CD4-positive, alpha-beta T cell treated with Interleukin-17A for 1 hour (primary cell): ENCODE data around the gene TAS1R2.

Source experiments
- DNase-seq: peaks from one replicate; pipeline ENCODE4 v3.0.0-alpha.2; 2020

Gene TAS1R2

DNA sequence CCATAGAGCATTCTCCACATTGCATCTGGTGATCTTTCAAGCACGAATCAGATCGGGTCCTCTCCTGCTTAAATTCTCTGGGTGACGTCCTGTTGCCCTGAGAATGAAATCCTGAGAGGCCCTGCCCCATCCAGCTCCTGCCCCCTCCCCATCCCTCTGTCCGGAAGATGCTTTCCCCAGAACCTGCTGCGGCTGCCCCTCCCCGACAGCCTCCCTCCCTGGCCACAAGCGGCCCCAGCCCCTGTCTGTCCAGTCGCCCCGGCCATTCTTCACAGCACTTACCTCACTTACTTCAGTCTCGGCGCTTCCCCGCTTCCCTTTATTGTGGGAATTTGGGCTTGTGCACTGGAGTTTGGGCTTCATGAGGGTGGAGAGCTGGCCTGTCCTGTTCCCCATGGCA, 40.3 kb downstream of the TAS1R2 start:
- no peak for DNase-seq

DNA sequence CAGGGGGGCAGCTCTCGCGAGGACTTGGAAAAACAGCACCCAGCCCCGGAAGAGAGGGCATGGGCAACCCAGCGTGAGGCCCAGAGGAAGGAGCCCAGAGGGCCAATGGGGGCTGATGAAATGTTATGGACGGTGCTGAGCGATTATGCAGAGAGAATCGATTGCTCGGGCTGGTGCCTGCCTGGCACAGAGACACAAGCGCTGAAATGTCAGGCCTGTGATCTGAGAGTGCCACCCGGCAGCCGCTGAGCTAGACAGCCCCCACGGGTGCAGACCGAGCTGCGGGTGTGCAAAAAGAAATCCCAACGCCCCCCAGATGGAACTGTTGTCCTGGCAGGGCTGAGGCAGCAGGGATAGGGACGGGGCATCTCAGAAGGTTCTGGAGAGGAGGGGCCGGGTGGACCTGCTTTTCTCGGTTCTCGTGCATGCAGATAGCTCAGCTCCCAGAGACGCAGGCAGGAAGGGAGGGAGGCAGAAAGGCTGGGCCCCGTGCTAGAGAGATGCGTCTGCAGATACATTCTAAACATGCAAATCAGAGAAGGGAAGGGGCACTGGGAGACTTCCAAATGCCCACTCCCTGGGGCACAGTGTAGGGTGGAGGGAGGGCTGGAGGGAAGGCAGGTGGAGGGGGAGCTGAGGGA, 41.5 kb downstream of the TAS1R2 start:
- no peak for DNase-seq

DNA sequence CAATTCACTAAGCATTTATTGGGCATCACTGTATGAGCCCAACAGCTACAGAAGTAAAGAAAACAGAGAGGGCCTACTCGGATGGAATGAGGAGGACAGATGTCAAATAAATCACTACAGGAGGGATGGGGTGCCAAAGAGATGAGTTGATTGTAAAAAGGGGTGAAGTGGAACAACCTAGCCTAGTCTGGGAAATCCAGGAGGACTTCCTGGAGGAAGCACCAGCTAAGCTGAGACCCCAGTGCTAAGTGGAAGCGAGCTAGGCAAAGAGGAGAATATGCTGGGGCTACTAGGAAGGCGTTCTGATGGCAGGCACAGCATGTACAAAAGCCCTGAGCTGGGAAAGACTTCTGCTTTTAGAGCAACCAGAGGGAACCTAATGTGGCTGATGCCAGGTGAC, 42.1 kb downstream of the TAS1R2 start:
- no peak for DNase-seq

DNA sequence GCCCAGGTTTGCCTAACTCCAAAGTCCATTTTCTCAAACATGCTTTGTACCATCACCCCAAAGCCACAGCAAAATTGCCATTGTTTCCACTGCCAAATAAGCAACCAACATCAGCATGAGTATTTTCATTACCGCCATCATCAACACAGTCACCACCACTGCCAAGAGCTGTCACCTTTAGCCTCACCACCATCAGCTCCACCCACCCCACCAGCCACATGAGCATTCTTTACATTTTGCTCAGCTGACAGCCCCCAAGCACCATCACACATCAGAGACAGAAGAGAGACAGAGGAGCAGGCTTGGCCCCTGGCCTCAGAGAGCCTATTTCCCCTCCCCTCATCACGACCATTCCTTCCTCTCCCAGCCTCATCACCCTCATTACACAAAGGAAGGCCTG, 42.7 kb downstream of the TAS1R2 start:
- peak; percentile 7 for DNase-seq

DNA sequence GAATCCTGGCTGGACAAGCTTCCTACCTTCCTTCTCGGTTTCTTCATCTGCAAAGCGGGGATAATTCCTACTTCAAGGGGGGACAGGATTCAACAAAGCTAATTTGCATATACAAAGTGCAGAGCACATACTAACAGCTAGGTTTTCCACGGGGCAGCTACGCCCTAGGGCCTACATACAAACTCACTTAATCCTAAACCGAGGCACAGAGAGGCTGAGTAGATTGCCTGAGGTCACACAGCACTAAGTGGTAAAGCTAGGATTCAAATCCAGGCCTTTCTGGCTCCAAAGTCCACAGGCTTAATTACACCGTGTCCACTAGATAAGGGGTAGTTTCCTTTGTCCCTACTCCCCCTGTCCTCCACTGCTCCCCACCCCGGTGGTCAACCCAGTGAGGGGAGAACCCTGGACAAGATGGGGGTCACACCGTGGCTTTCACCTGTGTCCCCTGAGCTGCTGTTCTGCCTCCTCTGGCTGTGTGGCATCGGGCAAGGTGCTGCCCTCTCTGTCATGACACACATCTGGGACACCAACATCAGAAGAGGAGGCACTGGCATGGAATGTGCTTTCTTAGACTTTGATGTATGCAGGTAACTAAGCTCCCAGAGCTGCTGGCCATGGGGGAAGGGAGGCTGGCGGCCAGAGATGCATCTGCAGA, 44.5 kb downstream of the TAS1R2 start:
- no peak for DNase-seq

DNA sequence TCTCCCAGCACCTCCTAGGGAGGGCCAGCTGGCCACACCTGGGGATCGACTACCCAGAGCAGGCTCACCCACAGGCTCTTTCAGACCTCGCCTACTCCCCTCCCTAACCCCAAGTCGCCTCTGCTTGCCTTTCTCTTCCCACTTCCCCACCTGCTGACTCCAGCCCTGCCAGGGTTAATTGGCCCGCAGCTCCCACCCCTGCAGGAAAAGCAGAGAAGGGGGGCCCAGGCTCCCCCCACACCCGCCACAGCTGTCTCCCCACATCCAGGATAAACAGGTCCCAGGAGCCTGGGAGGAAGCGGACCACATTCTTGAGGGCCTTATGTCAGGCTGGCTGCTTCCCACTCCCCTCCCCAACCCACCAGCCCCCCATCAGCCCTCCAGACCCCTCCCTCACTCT, 45.0 kb downstream of the TAS1R2 start:
- DNase-seq: no peak

DNA sequence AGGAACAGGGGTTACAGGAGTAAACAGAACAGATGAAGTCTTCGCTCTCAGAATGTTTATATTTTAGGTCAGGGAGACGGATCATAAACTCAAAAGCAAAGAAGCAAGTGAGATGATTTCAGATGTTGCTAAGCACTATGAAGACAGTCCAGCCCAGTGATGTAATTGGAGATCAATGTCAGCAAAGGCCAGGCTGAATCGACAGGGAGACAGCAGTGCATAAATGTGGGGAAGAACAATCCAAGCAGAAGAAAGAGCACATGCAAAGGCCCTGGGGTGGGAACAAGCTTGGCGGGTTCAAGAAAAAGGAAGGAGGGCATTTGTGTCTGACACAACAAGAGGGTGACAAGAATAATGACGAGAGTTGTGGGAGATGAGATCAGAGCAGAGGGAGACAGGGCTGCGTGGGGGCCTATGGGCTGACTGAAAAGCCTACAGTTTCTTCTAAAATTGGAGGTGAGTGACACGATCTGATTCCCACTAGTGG, 47.0 kb downstream of the TAS1R2 start:
- DNase-seq: no peak

DNA sequence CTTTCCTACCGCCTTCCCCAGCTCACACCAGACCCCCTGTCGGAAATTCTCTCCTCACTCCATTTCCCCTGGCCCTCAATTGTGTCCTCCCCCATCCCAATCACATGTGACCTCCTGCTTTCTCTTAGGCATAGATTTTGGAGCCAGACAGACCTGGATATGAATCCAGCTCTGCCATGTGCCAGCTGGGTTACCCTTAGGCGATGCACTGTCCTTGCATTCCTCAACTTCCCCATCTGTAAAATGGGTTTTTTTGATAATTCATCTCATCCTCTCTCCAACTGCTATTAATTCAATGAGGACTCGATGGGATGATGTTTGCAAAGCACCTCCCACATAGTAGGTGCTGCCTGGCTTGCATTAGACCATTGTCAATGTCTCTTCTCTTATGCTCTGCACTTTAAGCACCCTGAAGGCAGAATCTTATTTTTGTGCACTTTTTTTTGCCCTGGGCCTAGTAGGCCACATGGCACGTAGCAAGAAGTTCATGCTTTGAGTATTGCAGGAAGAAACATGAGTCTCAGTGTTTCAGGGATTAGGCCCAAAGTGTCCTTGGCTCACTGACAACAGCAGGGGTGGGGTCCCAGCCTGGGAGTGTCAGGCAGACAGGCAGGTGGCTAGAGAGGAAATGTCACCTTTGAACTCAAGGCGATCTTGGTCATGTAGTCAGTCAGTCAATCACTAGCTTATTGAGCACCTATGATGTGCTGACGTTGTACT, 47.6 kb downstream of the TAS1R2 start:
- no peak for DNase-seq

DNA sequence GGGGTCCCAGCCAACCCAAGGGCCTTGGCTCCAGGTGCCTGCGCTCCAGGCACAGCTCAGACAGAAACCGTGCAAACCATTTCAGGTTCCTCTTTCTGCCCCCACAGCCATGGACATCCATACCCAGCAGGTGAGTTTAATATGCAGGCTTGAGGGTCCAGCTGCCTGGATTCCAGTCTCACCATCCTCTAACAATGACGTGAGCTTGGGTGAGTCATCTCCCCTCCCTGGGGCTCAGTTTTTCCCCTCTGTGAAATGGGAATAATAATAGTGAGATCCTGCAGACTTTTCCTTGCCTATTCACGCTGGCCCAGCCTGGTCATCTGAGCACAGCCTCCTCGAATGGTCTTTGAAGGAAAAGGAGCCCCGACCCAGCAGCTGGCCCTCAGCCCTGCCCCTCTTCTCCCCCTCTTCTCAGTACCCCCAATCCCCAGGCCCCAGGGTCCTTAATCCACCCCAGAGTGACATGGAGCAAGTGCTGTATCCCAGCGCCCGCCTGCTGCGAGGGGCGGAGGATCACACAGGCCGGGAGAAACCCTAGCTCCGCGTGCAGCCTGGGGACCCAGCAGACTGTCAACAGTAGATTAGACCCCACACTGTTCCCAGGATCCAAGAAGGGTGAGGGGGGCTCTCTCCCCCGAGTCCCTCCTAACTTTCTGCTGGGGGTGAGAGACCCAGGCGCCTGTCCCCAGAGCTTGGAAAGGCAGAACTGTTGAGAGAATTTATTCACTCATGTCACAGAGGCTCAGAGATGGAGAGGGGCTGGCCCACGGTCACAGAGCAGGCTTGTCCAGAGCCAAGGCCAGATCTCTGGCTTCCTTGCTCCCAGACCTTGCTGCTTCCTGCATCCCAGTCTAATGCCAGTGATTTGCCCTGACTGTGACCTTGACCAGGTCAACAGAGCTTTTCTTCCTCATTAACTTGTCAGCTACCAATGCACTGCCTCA, 49.2 kb downstream of the TAS1R2 start:
- DNase-seq: no peak

DNA sequence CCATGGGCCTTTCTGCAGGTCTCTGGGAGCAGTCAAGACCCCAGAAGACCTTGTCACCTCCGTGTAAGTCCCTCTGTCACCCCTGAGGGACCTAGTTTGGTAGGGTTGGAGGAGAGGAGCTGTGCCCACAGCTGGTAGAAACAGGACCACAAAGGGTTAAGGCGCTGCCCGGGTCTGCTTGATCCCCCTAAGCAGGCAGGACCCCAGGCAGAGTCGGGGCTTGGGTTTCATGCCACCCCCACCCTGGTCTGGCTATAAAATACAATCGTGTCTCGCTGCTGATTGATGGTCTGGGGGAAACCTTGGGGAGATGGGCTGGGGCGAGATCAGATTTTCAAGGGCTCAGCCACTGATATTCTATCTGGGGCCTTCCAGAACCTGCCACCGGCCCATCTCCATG, 50.9 kb downstream of the TAS1R2 start:
- DNase-seq: no peak

DNA sequence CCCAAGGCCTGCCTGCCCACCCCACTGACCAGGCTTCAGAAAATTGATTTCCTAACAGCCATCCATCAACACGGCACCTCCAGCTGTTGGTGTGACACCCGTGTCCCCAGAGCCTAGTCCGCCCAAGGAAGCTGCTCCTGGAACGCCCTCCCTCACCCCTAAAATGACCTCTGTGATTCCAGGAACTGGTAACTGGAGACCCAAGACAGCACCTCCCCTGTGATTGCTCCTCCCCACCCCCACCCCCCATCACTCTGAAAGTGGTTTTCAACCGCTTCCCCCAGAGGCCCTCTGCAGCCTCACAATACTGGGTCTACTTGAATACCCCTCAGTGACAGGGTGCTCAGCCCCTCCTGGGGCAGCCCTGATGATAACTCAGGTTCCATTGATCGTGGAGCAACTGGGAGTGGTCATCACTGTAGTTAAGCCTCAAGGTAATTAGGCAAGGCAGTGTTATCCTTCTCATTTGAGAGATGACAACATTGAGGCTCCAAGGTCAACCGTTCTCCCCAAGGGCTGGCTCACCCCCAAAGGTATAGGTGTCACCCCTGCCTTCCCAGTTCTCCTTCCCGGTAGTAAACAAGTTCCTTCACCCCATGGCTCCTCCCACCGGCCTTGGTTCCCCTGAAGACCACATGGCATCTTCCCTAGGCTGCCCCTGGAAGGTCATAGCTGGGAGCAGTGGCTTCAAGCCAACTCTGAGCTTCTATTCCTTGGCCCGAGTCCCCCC, 52.0 kb downstream of the TAS1R2 start:
- DNase-seq: no peak

DNA sequence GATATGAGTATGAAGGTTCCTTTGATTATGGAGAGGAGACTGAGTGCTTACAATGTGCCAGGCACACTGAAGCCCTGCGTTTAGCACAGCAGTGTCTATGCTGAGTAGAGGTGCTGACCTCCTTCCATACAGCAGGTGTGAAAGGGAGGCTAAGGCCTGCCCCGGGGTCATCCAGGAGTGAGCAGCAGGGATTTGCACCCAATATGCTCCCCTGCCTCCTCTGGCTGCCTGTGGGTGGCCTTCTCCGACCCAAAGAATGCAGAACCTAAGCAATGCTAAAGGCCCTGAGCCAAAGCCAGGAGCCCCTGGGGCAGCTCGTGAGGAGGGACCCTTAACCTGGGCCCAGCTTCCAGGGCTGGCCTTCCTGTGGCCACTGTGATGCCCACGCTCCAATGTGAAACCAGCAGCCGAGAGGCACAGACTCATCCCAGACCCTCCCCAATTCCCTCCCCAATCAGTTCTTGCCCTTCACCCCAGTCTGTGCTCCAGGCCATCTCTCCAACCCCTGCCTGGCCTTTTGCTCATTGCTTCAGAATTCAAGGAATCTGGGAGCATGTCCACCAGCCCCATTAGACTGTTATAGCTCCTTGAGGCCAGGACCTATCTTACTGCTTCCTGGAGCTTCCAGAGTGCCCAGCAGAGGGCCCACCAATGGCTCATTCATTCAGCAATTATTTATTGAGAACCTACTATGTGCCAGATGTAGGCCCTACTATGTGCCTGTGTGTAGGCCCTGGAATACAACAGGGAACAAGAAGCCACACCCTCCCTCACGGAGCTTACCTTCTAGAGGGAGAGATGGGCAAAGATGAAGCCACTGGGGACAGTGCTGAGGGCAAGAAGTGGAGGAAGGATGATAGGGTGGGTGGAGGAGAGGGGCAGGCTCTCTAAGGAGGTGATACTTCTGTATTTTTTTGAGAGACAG, 53.3 kb downstream of the TAS1R2 start:
- DNase-seq: no peak

DNA sequence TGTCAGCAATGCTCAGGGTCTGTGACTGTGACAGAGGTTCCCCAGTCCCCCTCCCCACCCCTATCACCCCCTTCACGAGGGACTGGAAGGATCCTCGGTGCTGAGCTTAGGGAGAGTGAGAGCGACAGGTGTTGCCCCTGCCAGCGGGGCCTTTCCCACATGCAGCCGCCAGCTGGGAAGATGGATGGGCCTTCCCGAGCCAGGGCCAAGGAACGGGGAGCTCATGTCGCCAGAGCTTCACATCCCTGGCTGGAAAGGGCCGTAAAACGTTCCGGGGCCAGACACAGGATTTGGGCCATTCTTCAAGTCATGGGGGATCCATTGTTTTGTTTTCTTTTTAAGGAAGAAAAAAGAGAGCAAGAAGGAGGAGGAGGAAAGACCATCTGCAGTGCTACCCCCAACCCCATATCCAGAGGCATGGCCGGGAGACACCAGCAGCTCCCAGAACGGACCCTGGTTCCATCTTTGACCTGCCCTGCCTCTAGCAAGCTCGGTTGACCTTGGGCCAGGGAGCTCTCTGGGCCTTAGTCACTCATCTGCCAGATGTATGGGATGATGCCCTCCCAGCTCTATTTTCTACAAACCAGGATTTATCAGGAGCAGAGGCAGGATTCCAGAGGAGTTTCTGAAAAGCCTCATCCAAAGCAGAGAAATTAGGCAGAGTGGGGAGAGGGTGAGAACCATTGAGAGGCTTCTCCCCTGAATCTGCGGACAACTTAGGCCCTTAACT, 54.1 kb downstream of the TAS1R2 start:
- no peak for DNase-seq

DNA sequence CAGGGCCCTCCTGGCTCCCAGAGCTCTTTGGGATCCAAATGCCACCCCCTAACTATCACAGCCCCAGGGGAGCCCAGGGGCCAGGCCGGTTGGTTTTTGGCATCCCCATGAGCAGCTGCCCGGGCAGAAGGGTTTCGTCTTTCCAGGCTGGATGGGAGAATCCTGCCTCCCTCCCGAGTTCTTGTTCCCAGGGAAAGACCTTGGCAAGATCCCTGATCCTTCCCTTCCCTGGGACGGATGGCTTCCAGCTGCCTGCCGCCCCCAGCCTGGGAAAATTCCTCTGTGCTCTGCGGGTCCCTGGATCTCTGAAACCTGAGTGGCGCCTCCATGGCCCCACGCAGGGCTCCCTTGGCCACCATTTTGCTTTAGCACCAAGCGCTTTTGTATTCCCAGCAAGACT, 55.6 kb downstream of the TAS1R2 start:
- no peak for DNase-seq

DNA sequence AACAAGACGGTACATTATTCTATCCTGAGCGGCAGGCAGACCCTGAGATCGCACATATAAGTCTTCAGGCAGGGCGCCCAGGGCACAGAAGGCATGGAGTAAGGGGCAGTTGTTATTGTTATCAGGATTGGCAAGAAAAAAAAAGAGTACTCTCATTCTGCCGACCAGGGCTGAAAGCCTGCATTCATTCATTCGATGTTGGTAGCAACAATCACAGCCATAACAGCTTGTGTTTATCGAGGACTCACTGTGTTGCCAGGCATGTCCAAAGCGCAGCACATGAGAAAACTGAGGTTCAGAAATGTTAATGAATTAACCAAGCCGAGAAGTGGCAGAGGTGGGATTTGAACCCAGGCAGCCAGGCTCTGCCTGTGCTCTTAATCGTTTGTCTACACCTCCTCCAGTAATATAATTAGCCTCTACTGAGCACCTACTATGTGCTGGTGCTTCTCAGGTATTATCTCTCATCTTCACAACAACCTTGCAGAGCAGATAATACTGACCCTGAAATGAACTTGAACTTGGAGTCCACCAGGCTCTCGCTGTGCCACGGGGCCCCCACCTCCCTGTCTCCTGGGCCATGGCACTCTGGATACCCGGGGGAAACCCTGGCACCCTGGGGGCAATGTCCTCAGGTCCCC, 56.2 kb downstream of the TAS1R2 start:
- no peak for DNase-seq

DNA sequence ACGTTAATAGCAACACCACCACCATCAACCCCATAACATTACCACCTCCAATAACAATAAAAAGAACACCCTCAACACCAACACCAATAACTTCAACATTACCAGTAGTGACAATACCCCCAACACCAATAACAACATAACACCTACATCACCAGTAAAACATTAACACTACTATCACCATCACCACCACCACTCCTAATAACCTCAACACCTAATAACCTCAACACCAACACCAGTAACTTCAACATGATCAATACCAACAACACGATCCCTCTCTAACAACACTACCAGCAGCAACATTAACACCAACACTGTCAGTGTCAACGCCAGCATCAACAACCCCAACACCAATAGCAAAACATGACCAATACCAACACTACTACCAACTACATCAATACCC, 57.2 kb downstream of the TAS1R2 start:
- no peak for DNase-seq

DNA sequence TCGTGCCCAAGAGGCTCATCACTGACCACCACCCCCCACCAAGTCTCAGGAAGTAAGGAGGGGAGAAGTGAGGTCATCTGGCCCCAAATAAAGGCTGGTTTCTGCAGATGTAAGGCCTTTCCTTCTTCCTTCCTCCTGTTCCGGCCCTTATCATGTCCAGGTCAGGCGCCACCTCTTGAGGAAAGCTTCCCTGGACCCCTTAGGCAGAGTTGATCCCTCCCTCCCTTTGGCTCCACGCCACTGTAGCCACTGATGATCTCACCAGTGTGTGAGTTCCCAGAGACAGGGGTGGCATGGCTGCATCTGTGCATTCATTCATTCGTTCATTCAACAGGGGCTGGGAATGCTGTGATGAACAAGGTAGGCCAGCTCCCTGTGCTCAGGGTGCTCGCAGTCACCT, 59.2 kb downstream of the TAS1R2 start:
- no peak for DNase-seq

DNA sequence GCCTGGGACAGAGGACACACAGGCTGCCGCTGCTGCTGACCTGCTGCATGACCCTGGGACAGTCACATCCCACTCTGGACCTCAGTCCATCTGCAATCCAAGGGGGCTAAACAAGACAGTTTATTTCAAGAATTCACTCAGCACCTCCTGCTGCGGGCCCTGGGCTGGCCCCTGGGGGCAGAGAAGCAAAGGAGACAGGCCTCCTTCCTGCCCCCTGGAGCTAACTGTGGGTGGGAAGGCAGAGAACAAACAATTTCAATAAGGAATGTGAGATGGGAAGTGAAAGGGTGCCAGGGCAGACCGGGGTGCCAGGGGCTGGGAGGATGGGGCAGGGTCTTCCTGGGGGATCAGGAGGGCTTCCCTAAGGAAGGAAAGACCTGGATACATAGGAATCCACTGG, 60.0 kb downstream of the TAS1R2 start:
- DNase-seq: no peak

DNA sequence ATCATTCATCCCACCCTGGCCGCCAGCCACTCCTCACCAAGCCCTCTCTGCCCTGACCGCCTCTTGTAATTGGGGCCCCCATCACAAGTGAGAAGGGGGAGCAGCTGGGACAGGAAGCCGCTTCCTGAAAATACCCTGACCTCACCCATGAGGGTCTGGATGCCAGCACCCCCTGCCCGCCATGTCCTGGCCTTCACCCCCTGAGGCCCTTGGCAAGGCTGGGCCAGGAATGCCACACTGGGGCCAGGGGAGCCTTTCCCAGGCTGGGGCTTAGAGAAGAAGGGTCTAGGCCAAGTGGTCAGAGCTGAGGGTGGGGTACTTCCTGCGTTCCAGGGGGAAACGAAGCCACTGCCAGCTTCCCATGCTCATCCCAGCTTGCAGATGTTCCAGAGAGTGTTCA, 60.5 kb downstream of the TAS1R2 start:
- DNase-seq: no peak

DNA sequence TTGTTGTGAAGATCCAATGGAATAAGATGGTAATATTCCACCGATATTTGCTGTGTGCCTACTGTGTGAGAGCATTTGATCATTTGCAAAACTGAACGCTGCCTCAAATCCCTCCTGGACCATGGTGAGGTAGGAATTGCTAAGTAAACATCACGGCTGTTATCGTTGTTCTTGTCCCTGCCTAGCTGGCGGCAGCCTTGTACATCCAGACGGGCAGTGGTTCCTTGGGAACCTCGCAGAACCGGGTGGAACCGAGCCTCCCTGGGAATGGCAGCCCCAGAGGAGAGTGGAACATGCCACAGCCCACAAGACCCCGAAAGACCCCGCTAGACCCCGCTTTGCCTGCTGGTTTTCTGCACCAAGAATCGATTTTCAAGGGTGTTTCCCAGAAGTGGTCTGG, 60.9 kb downstream of the TAS1R2 start:
- no peak for DNase-seq
